Trophoblast cell (in vitro differentiated cells and primary cell): Measurements from ENCODE around the gene NUP54.

Experiments
- DNase-seq, 2 donors: peaks; one replicate each; pipeline ENCODE4 v3.0.0-alpha.2; 2016
- H2AFZ ChIP-seq: 2 replicates; pipeline ENCODE4 v1.6.1; 2013; ENCODE audit warnings: low read length, moderate library complexity, mild to moderate bottlenecking; ENCODE audit not compliant: insufficient read depth, poor library complexity
- H2AK5ac ChIP-seq: 2 replicates; pipeline ENCODE4 v1.6.1; 2013; ENCODE audit warnings: mild to moderate bottlenecking, low read length
- H2BK120ac ChIP-seq: 2 replicates; pipeline ENCODE4 v1.6.1; 2013; ENCODE audit warnings: low read length, mild to moderate bottlenecking, moderate library complexity; ENCODE audit not compliant: insufficient read depth, poor library complexity
- H2BK12ac ChIP-seq: 2 replicates; pipeline ENCODE4 v1.6.1; 2013; ENCODE audit warnings: mild to moderate bottlenecking, low read length, moderate library complexity
- H2BK5ac ChIP-seq: 2 replicates; pipeline ENCODE4 v1.6.1; 2013; ENCODE audit warnings: low read length, low read depth, moderate library complexity, mild to moderate bottlenecking; ENCODE audit not compliant: poor library complexity
- H3K14ac ChIP-seq: 2 replicates; pipeline ENCODE4 v1.6.1; 2013; ENCODE audit warnings: mild to moderate bottlenecking, low read length
- H3K18ac ChIP-seq: 2 replicates; pipeline ENCODE4 v1.6.1; 2013; ENCODE audit warnings: mild to moderate bottlenecking, low read length
- H3K23ac ChIP-seq: 2 replicates; pipeline ENCODE4 v1.6.1; 2013; ENCODE audit warnings: low read length
- H3K27ac ChIP-seq: 2 replicates; pipeline ENCODE4 v1.5.1; 2013; ENCODE audit warnings: low read depth, mild to moderate bottlenecking, inconsistent platforms, low read length, moderate library complexity
- H3K27me3 ChIP-seq: 2 replicates; pipeline ENCODE4 v1.6.1; 2013; ENCODE audit warnings: inconsistent platforms, mild to moderate bottlenecking, low read length, moderate library complexity; ENCODE audit not compliant: insufficient read depth
- H3K36me3 ChIP-seq, 2 experiments: 1 replicate in 1 of 2; 2 replicates in 1 of 2; pipeline ENCODE4 v1.6.1; 2013; ENCODE audit warnings: low read length in 2 of 2, mild to moderate bottlenecking in 2 of 2, moderate library complexity in 1 of 2; ENCODE audit not compliant: insufficient read depth in 2 of 2, control insufficient read depth in 1 of 2
- H3K4ac ChIP-seq: 2 replicates; pipeline ENCODE4 v1.6.1; 2013; ENCODE audit warnings: low read depth, mild to moderate bottlenecking, low read length, moderate library complexity
- H3K4me1 ChIP-seq, 2 experiments: 1 replicate in 1 of 2; 2 replicates in 1 of 2; pipeline ENCODE4 v1.6.1; 2013; ENCODE audit warnings: low read length in 2 of 2, mild to moderate bottlenecking in 2 of 2, moderate library complexity in 1 of 2; ENCODE audit not compliant: insufficient read depth in 2 of 2, control insufficient read depth in 1 of 2
- H3K4me2 ChIP-seq: 2 replicates; pipeline ENCODE4 v1.6.1; 2013; ENCODE audit warnings: inconsistent platforms, mild to moderate bottlenecking, low read length, moderate library complexity
- H3K4me3 ChIP-seq: 2 replicates; pipeline ENCODE4 v1.5.1; 2013; ENCODE audit warnings: mild to moderate bottlenecking, low read depth, low read length, inconsistent platforms
- H3K79me1 ChIP-seq: one replicate; pipeline ENCODE4 v1.6.1; 2013; ENCODE audit warnings: low read length
- H3K79me2 ChIP-seq: 2 replicates; pipeline ENCODE4 v1.6.1; 2013; ENCODE audit warnings: low read length, mild to moderate bottlenecking; ENCODE audit not compliant: control insufficient read depth, insufficient read depth, poor library complexity
- H3K9ac ChIP-seq: 2 replicates; pipeline ENCODE4 v1.6.1; 2013; ENCODE audit warnings: mild to moderate bottlenecking, low read length
- H3K9me3 ChIP-seq: 2 replicates; pipeline ENCODE4 v1.6.1; 2013; ENCODE audit warnings: low read depth, mild to moderate bottlenecking, control low read depth, inconsistent platforms, low read length; ENCODE audit not compliant: insufficient read depth
- H4K12ac ChIP-seq: 2 replicates; pipeline ENCODE4 v1.6.1; 2013; ENCODE audit warnings: low read depth, mild to moderate bottlenecking, low read length, moderate library complexity
- H4K8ac ChIP-seq: 2 replicates; pipeline ENCODE4 v1.6.1; 2013; ENCODE audit warnings: low read depth, mild to moderate bottlenecking, low read length, moderate library complexity
- H4K91ac ChIP-seq: one replicate; pipeline ENCODE4 v1.6.1; 2013; ENCODE audit warnings: low read depth, mild to moderate bottlenecking, low read length, moderate library complexity
- WGBS: extraction: QIAGEN DNeasy Blood & Tissue Kit; methylation state at CpG from one replicate; pipeline ENCODE4 v1.1.7; 2013; ENCODE audit warnings: missing lambda C conversion rate; ENCODE audit not compliant: insufficient read length, insufficient coverage; ENCODE audit errors: extremely low coverage; 5-methylcytosine and 5-hydroxymethylcytosine counted together

NUP54 gene

DNA sequence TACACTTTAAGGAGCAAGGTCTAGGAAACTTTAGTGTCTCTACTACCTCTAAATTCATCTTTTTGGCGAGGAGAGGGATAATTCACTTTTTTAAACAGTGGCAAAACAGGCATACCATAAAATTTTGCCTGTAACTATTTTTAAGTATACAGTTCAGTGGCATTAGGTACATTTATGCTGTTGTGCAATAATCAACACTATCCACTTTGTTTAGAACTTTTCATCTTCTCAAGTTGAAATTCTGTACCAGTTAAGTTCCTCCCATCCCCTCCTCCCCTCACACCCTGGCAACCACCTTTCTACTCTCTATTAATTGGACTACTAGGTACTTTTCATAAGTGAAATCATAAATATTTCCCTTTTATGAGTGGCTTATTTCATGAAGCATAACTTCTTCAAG, 31.4 kb downstream of the NUP54 start:
- no peak overlapping the region for H2BK12ac ChIP-seq
- no peak overlapping the region for H2BK5ac ChIP-seq
- H3K4me2 ChIP-seq, result no peak overlapping the region
- no peak overlapping the region for H3K18ac ChIP-seq
- H2BK120ac ChIP-seq, result no peak overlapping the region
- H3K14ac ChIP-seq, result no peak overlapping the region
- H4K91ac ChIP-seq, result no peak overlapping the region
- no peak overlapping the region for H3K4ac ChIP-seq
- no peak for DNase-seq
- H3K4me3 ChIP-seq, result no peak overlapping the region
- H3K36me3 ChIP-seq, result peaks cover 12 to 16% of the 10 kb centered on the region in 2 experiments
- no peak overlapping the region for H3K9ac ChIP-seq
- no peaks in the 10 kb centered on the region for H3K79me1 ChIP-seq
- WGBS, result no CpG with 5 or more reads among the region's 1 CpG
- no peak overlapping the region for H4K12ac ChIP-seq
- H3K23ac ChIP-seq, result no peak overlapping the region
- H3K9me3 ChIP-seq, result no peaks in the 10 kb centered on the region
- H4K8ac ChIP-seq, result no peak overlapping the region
- no peaks in the 10 kb centered on the region for H3K4me1 ChIP-seq
- H3K27me3 ChIP-seq, result no peaks in the 10 kb centered on the region
- H3K27ac ChIP-seq, result no peak overlapping the region
- H2AFZ ChIP-seq, result no peak overlapping the region
- no peaks in the 10 kb centered on the region for H3K79me2 ChIP-seq
- H2AK5ac ChIP-seq, result no peak overlapping the region

- Histone ChIP-seq H3K36me3 (peaks cover 0 to 8% of the 10 kb centered on the region in 2 experiments), H4K12ac (no peak overlapping the region), H3K27me3 (no peaks in the 10 kb centered on the region), H2BK12ac (no peak overlapping the region), H2AFZ (no peak overlapping the region), H2BK120ac (no peak overlapping the region), H4K8ac (no peak overlapping the region), H3K79me1 (no peaks in the 10 kb centered on the region), H3K79me2 (no peaks in the 10 kb centered on the region), H4K91ac (no peak overlapping the region), H3K4me3 (no peak overlapping the region), H3K4me2 (no peak overlapping the region), H3K9me3 (no peaks in the 10 kb centered on the region), H3K27ac (no peak overlapping the region), H3K14ac (no peak overlapping the region), H3K9ac (no peak overlapping the region), H3K23ac (no peak overlapping the region), H3K4me1 (no peaks in the 10 kb centered on the region), H2BK5ac (no peak overlapping the region), H2AK5ac (no peak overlapping the region), H3K4ac (no peak overlapping the region), H3K18ac (no peak overlapping the region)
- no CpG with 5 or more reads among the region's 5 CpGs for WGBS
- no peak for DNase-seq
Observed at GRCh38 chr4:76108467-76109181, 39.6 kb downstream of the NUP54 start.

- Histone ChIP-seq H3K79me1 (no peaks in the 10 kb centered on the region), H2AK5ac (no peak overlapping the region), H2AFZ (no peak overlapping the region), H4K8ac (no peak overlapping the region), H2BK12ac (no peak overlapping the region), H3K9me3 (no peaks in the 10 kb centered on the region), H3K4me3 (no peak overlapping the region), H2BK120ac (no peak overlapping the region), H3K14ac (no peak overlapping the region), H3K36me3 (no peaks in the 10 kb centered on the region), H3K18ac (no peak overlapping the region), H3K79me2 (no peaks in the 10 kb centered on the region), H3K27ac (no peak overlapping the region), H3K9ac (no peak overlapping the region), H3K23ac (no peak overlapping the region), H2BK5ac (no peak overlapping the region), H4K12ac (no peak overlapping the region), H3K4ac (no peak overlapping the region), H4K91ac (no peak overlapping the region), H3K4me1 (no peaks in the 10 kb centered on the region), H3K27me3 (no peaks in the 10 kb centered on the region), H3K4me2 (no peak overlapping the region)
- no CpG with 5 or more reads among the region's 4 CpGs for WGBS
- no peak for DNase-seq
Observed at GRCh38 chr4:76106442-76106841, 41.8 kb downstream of the NUP54 start.

GRCh38 chr4:76105652-76106051, 42.5 kb downstream of the NUP54 start:
- H3K4me2 ChIP-seq, result no peak overlapping the region
- H2AFZ ChIP-seq, result no peak overlapping the region
- DNase-seq, result no peak
- H4K91ac ChIP-seq, result no peak overlapping the region
- H3K4ac ChIP-seq, result no peak overlapping the region
- no peaks in the 10 kb centered on the region for H3K4me1 ChIP-seq
- no peak overlapping the region for H3K14ac ChIP-seq
- H3K36me3 ChIP-seq, result no peaks in the 10 kb centered on the region
- H3K27ac ChIP-seq, result no peak overlapping the region
- no peak overlapping the region for H2AK5ac ChIP-seq
- H2BK120ac ChIP-seq, result no peak overlapping the region
- no peak overlapping the region for H2BK12ac ChIP-seq
- no peaks in the 10 kb centered on the region for H3K79me1 ChIP-seq
- no peak overlapping the region for H2BK5ac ChIP-seq
- H3K4me3 ChIP-seq, result no peak overlapping the region
- no peaks in the 10 kb centered on the region for H3K79me2 ChIP-seq
- no peak overlapping the region for H3K9ac ChIP-seq
- H3K9me3 ChIP-seq, result no peaks in the 10 kb centered on the region
- no peaks in the 10 kb centered on the region for H3K27me3 ChIP-seq
- no peak overlapping the region for H3K23ac ChIP-seq
- no peak overlapping the region for H3K18ac ChIP-seq
- H4K12ac ChIP-seq, result no peak overlapping the region
- H4K8ac ChIP-seq, result no peak overlapping the region
- no CpG with 5 or more reads among the region's 3 CpGs for WGBS
